ENCODE results near the gene COL6A2.
"Not testable (repeated sequence)": the region's sequence is repeated elsewhere in the genome, so short reads cannot be mapped to it uniquely, and the experiment has no call there.

COL6A2 gene

GRCh38 chr21:46061063-46061462 lies 36.8 kb upstream of the COL6A2 start:
- no peak for DNase-seq

GRCh38 chr21:46061518-46061917 lies 36.4 kb upstream of the COL6A2 start:
- DNase-seq: no peak

- DNase-seq: no peak
Observed at GRCh38 chr21:46061950-46062349, 36.0 kb upstream of the COL6A2 start.

GRCh38 chr21:46062471-46063211 lies 35.3 kb upstream of the COL6A2 start:
- no peak for DNase-seq

GRCh38 chr21:46063227-46063626 lies 34.7 kb upstream of the COL6A2 start:
- DNase-seq: no peak

GRCh38 chr21:46063734-46064680 lies 33.9 kb upstream of the COL6A2 start:
- DNase-seq: no peak

GRCh38 chr21:46064870-46065214 lies 33.1 kb upstream of the COL6A2 start:
- no peak for DNase-seq

GRCh38 chr21:46065215-46065913 lies 32.5 kb upstream of the COL6A2 start:
- no peak for DNase-seq

- no peak for DNase-seq
Observed at GRCh38 chr21:46065914-46066551, 31.9 kb upstream of the COL6A2 start.

GRCh38 chr21:46066591-46067331 lies 31.2 kb upstream of the COL6A2 start:
- no peak for DNase-seq

GRCh38 chr21:46067505-46068201 lies 30.3 kb upstream of the COL6A2 start:
- DNase-seq: no peak

- DNase-seq: no peak
Observed at GRCh38 chr21:46068516-46069079, 29.3 kb upstream of the COL6A2 start.

- no peak for DNase-seq
Observed at GRCh38 chr21:46069166-46069565, 28.7 kb upstream of the COL6A2 start.

GRCh38 chr21:46069719-46070279 lies 28.1 kb upstream of the COL6A2 start:
- no peak for DNase-seq

GRCh38 chr21:46071082-46071481 lies 26.8 kb upstream of the COL6A2 start:
- no peak for DNase-seq

- DNase-seq: not testable (repeated sequence)
Observed at GRCh38 chr21:46076724-46077123, 21.2 kb upstream of the COL6A2 start.

- no peak for DNase-seq
Observed at GRCh38 chr21:46077674-46078101, 20.2 kb upstream of the COL6A2 start.

- no peak for DNase-seq
Observed at GRCh38 chr21:46078322-46078977, 19.5 kb upstream of the COL6A2 start.

- no peak for DNase-seq
Observed at GRCh38 chr21:46078978-46079351, 18.9 kb upstream of the COL6A2 start.

Data from RPMI8226 (cell line).